Lower lobe of right lung (tissue), 2 donors: ENCODE results near the gene CACNA1E. TPM values are rescaled to one million over a fixed set of nuclear protein-coding genes. Genes with fewer than 3 reads are reported as not detected.

Source experiments
- ATAC-seq, 2 donors: fragments of 200-7000 bp; cut with Tn5 transposase; one replicate each; pipeline ENCODE4 v1.9.1; 2020 to 2022; ENCODE audit warnings: mild to moderate bottlenecking in 2 of 2, moderate library complexity in 2 of 2
- DNase-seq: peaks from one replicate; pipeline ENCODE4 v3.0.0-alpha.2; 2020
- H3K27ac ChIP-seq: fragments of 200-600 bp; one replicate; pipeline ENCODE4 v1.8.0; 2022
- H3K27me3 ChIP-seq: fragments of 200-600 bp; one replicate; pipeline ENCODE4 v1.8.0; 2022; ENCODE audit warnings: low read depth
- H3K36me3 ChIP-seq: fragments of 200-600 bp; one replicate; pipeline ENCODE4 v1.8.0; 2022; ENCODE audit warnings: mild to moderate bottlenecking
- H3K4me1 ChIP-seq: fragments of 200-600 bp; one replicate; pipeline ENCODE4 v1.8.0; 2022
- H3K4me3 ChIP-seq: fragments of 200-600 bp; one replicate; pipeline ENCODE4 v1.8.0; 2022; ENCODE audit warnings: mild to moderate bottlenecking
- H3K9me3 ChIP-seq: fragments of 200-600 bp; one replicate; pipeline ENCODE4 v1.8.0; 2022
- CTCF ChIP-seq: fragments of 200-600 bp; IDR thresholded peaks from one replicate; pipeline ENCODE4 v1.8.0; 2022; ENCODE audit warnings: antibody characterized with exemption, mild to moderate bottlenecking
- intact Hi-C: fragments of 100-400 bp; cut with DNase I; formaldehyde crosslinking; loops from one replicate; pipeline ENCODE4 v1.11.0; 2022
- total RNA-seq: library from RNA; stranded (reverse); fragmentation: NEBNext Ultra II Directional; extraction: Animal tissue kit (Norgen Biotek cat#: 25700); gene quantifications from one replicate; pipeline ENCODE4 v1.2.1, GENCODE V29; 2021
- donor health status: DM: no; HTN: yes; CAD: no; lungs with severe emphysema.

Gene CACNA1E
- total RNA-seq, 1 donor from 2014 or later = 0.27 TPM

- Histone ChIP-seq H3K27ac (no peak overlapping the region), H3K4me3 (no peak overlapping the region), H3K36me3 (no peaks in the 10 kb centered on the region), H3K4me1 (no peaks in the 10 kb centered on the region), H3K9me3 (no peaks in the 10 kb centered on the region), H3K27me3 (peaks cover 3% of the 10 kb centered on the region)
- DNase-seq (no peak), ATAC-seq (no peak)
- intact Hi-C loops = no loop called here
- TF ChIP-seq CTCF = no peak
These were observed 179.3 kb downstream of the CACNA1E start for GRCh38 chr1:181662606-181663005.

GRCh38 chr1:181664543-181664942 is 181.2 kb downstream of the CACNA1E start:
- intact Hi-C loops = no loop called here
- H3K27ac ChIP-seq = no peak overlapping the region
- H3K4me3 ChIP-seq = no peak overlapping the region
- H3K27me3 ChIP-seq = peaks cover 3% of the 10 kb centered on the region
- no peak for DNase-seq
- ATAC-seq = no peak
- H3K9me3 ChIP-seq = no peaks in the 10 kb centered on the region
- TF ChIP-seq CTCF = no peak
- no peaks in the 10 kb centered on the region for H3K36me3 ChIP-seq
- no peaks in the 10 kb centered on the region for H3K4me1 ChIP-seq

GRCh38 chr1:181669246-181669645 is 185.9 kb downstream of the CACNA1E start:
- intact Hi-C loops = no loop called here

GRCh38 chr1:181674617-181675016 is 191.3 kb downstream of the CACNA1E start:
- no peak overlapping the region for H3K4me3 ChIP-seq
- no peaks in the 10 kb centered on the region for H3K36me3 ChIP-seq
- H3K4me1 ChIP-seq = no peaks in the 10 kb centered on the region
- DNase-seq (no peak), ATAC-seq (no peak)
- TF ChIP-seq CTCF = no peak
- no peak overlapping the region for H3K27ac ChIP-seq
- no peaks in the 10 kb centered on the region for H3K9me3 ChIP-seq
- intact Hi-C loops = no loop called here
- H3K27me3 ChIP-seq = peaks cover 3% of the 10 kb centered on the region

More at GRCh38 chr1:181669246-181669645, 185.9 kb downstream of the CACNA1E start:
- no peak for DNase-seq
- Histone ChIP-seq H3K4me3 (no peak overlapping the region), H3K36me3 (no peaks in the 10 kb centered on the region), H3K27ac (no peak overlapping the region), H3K4me1 (no peaks in the 10 kb centered on the region), H3K9me3 (no peaks in the 10 kb centered on the region), H3K27me3 (peaks cover 3% of the 10 kb centered on the region)
- no peak for ATAC-seq
- no peak for TF ChIP-seq CTCF

GRCh38 chr1:181675091-181675917 is 192.0 kb downstream of the CACNA1E start:
- no peak for TF ChIP-seq CTCF
- no peaks in the 10 kb centered on the region for H3K9me3 ChIP-seq

More at GRCh38 chr1:181675091-181675917, 192.0 kb downstream of the CACNA1E start:
- Histone ChIP-seq H3K4me1 (no peaks in the 10 kb centered on the region), H3K36me3 (no peaks in the 10 kb centered on the region), H3K27ac (no peak overlapping the region), H3K4me3 (no peak overlapping the region), H3K27me3 (peaks cover 3% of the 10 kb centered on the region)
- DNase-seq = no peak
- intact Hi-C loops = no loop called here
- ATAC-seq = no peak
